K562 (cell line): ENCODE results near the gene P2RX3.

Source experiments
- BRF2 ChIP-seq: IDR thresholded peaks from 3 replicates; pipeline ENCODE4 v1.6.1; 2011; ENCODE audit warnings: borderline replicate concordance, mild to moderate bottlenecking; ENCODE audit not compliant: insufficient read length, insufficient read depth
- CTCF ChIP-seq, 3 experiments: IDR thresholded peaks in 2 of 3; conservative IDR thresholded peaks in 1 of 3; 2 replicates each; pipeline ENCODE4 v1.5.1; 2011 to 2012; ENCODE audit warnings: low read length in 3 of 3, mild to moderate bottlenecking in 3 of 3, control low read depth in 2 of 3, improper control_type of control experiment in 1 of 3, inconsistent platforms in 1 of 3, low read depth in 1 of 3, mixed read lengths in 1 of 3, moderate library complexity in 1 of 3; ENCODE audit not compliant: insufficient read depth in 2 of 3
- EZH2 ChIP-seq: IDR thresholded peaks from 2 replicates; pipeline ENCODE4 v1.6.1; 2012; ENCODE audit warnings: low read depth, mild to moderate bottlenecking, inconsistent platforms, low read length, borderline replicate concordance
- JUN ChIP-seq, 2 experiments: sonication (generic) in 1 of 2; formaldehyde crosslinking in 1 of 2; IDR thresholded peaks; 2 replicates each; pipeline versions ENCODE4 v1.6.1 to v1.8.0; 2012 to 2022; ENCODE audit warnings: borderline replicate concordance in 2 of 2, mild to moderate bottlenecking in 2 of 2, improper control_type of control experiment in 1 of 2, low read depth in 1 of 2, low read length in 1 of 2, missing genetic modification reagents in 1 of 2
- NR3C1 ChIP-seq: sonication (generic); formaldehyde crosslinking; IDR thresholded peaks from 2 replicates; pipeline ENCODE4 v1.8.1; 2022; ENCODE audit warnings: missing genetic modification reagents
- RCOR1 ChIP-seq, 2 experiments: IDR thresholded peaks; 2 replicates each; pipeline ENCODE4 v1.6.1; 2012; ENCODE audit warnings: low read depth in 2 of 2, low read length in 2 of 2, borderline replicate concordance in 1 of 2, improper control_type of control experiment in 1 of 2
- SNRNP70 ChIP-seq: fragments of 200-400 bp; formaldehyde crosslinking; optimal IDR thresholded peaks from 2 replicates; pipeline ENCODE3; 2017; ENCODE audit warnings: low read depth, low read length
- ZNF551 ChIP-seq: fragments of 250-450 bp; sonication (Bioruptor Pico); IDR thresholded peaks from 2 replicates; pipeline ENCODE4 v1.5.0; 2021; ENCODE audit warnings: mild to moderate bottlenecking, moderate library complexity
- ZZZ3 ChIP-seq: fragments of 450-650 bp; IDR thresholded peaks from 2 replicates; pipeline ENCODE4 v1.6.1; 2016; ENCODE audit warnings: antibody characterized with exemption, mild to moderate bottlenecking, moderate library complexity
- TF ChIP-seq, protein P1 (sequence below), 2 experiments: fragments of 450-650 bp in 1 of 2; sonication (generic) in 1 of 2; formaldehyde crosslinking in 1 of 2; IDR thresholded peaks in 1 of 2; conservative IDR thresholded peaks in 1 of 2; 2 replicates each; pipeline versions ENCODE4 v1.6.1 to v1.8.1; 2016 to 2023; ENCODE audit warnings: mild to moderate bottlenecking in 2 of 2, moderate library complexity in 2 of 2, inconsistent platforms in 1 of 2, missing genetic modification reagents in 1 of 2

GRCh38 chr11:57325735-57326048 lies 12.5 kb upstream of the P2RX3 start:
- TF ChIP-seq, protein P1, sequence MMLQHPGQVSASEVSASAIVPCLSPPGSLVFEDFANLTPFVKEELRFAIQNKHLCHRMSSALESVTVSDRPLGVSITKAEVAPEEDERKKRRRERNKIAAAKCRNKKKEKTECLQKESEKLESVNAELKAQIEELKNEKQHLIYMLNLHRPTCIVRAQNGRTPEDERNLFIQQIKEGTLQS (IDR thresholded peaks at IDR 0.05) = no peak
- TF ChIP-seq, protein P1 (CRISPR knock-in tag; conservative IDR thresholded peaks at IDR 0.05) = no peak
- TF ChIP-seq EZH2 (no peak), ZZZ3 (no peak), BRF2 (no peak), ZNF551 (no peak), NR3C1 (CRISPR knock-in tag) (no peak), SNRNP70 (no peak), JUN (IDR thresholded peaks at IDR 0.05; ENCODE audit: borderline replicate concordance, low read depth, low read length) (no peak), JUN (CRISPR knock-in tag; IDR thresholded peaks at IDR 0.05; ENCODE audit: borderline replicate concordance) (no peak), RCOR1 (IDR thresholded peaks at IDR 0.05; ENCODE audit: borderline replicate concordance in 1 of 2, low read depth in 2 of 2, low read length in 2 of 2) (no peak), CTCF (IDR thresholded peaks at IDR 0.05 in 2 of 3, conservative IDR thresholded peaks at IDR 0.05 in 1 of 3; ENCODE audit: insufficient read depth in 2 of 3, low read depth in 1 of 3, low read length in 3 of 3) (no peak)
